Pancreas (tissue), 10 donors: ENCODE data around the gene MPPE1. TPM values are rescaled to one million over a fixed set of nuclear protein-coding genes. Genes with fewer than 3 reads are reported as not detected.

Experiments
- ATAC-seq, 4 donors: fragments of 200-7000 bp; cut with Tn5 transposase; one replicate each; pipeline versions ENCODE4 v1.8.0 to v1.9.1; 2020; ENCODE audit warnings: mild to moderate bottlenecking in 4 of 4, moderate library complexity in 4 of 4
- DNase-seq, 6 donors: peaks; one replicate each; pipeline ENCODE4 v3.0.0-alpha.2; 2020
- FAIRE-seq: peaks from 2 replicates; lab custom pipeline; 2012; peaks lifted over from hg19 to GRCh38; lab: Jason Lieb, UNC
- H3K27ac ChIP-seq, 4 donors: fragments of 200-600 bp; sonication (generic); 1 replicate in 3 of 4; 2 replicates in 1 of 4; pipeline versions ENCODE4 v1.5.0 to v1.8.0; 2020
- H3K27me3 ChIP-seq, 4 donors: fragments of 200-600 bp; one replicate each; pipeline ENCODE4 v1.8.0; 2021
- H3K36me3 ChIP-seq, 3 donors: fragments of 200-600 bp; sonication (generic) in 1 of 3; one replicate each; pipeline versions ENCODE4 v1.5.0 to v1.8.0; 2020 to 2021
- H3K4me1 ChIP-seq, 3 donors: fragments of 200-600 bp; one replicate each; pipeline ENCODE4 v1.8.0; 2021
- H3K4me3 ChIP-seq, 4 donors: fragments of 200-600 bp; sonication (generic) in 2 of 4; one replicate each; pipeline versions ENCODE4 v1.5.0 to v1.8.0; 2020 to 2021
- H3K9me3 ChIP-seq, 4 donors: fragments of 200-600 bp; one replicate each; pipeline ENCODE4 v1.8.0; 2021
- CTCF ChIP-seq, 4 donors: fragments of 200-600 bp; sonication (generic) in 3 of 4; IDR thresholded peaks; one replicate each; pipeline versions ENCODE4 v1.5.0 to v1.8.0; 2021; ENCODE audit warnings: antibody characterized with exemption in 4 of 4
- WGBS, 2 donors: extraction: QIAGEN DNeasy Blood & Tissue Kit; methylation state at CpG; one replicate each; pipeline ENCODE4 v1.1.7; 2013; 5-methylcytosine and 5-hydroxymethylcytosine counted together
- intact Hi-C, 3 donors: fragments of 100-400 bp; cut with DNase I; formaldehyde crosslinking; loops; one replicate each; pipeline versions ENCODE4 v1.11.1 to v1.14.2; 2022
- polyA plus RNA-seq, 2 donors: library from polyadenylated mRNA; stranded (reverse); fragments of 200-250 nt; gene quantifications; one replicate each; pipeline ENCODE4 v1.2.3, GENCODE V29; 2013
- total RNA-seq, 6 donors: library from RNA; stranded (reverse); fragmentation: NEBNext Ultra II Directional in 4 of 6; extraction: Animal tissue kit (Norgen Biotek cat#: 25700) in 4 of 6; gene quantifications; one replicate each; pipeline versions ENCODE4 v1.2.1 to v1.2.4, GENCODE V29; 2021 to 2023
- donor health status: healthy with polysubstance abuse.
- donor health status: DM: no; HTN: no; CAD: no; lungs with moderate emphysema.
- donor health status: DM: no; HTN: no; CAD: no.
- donor health status: control.
- donor health status: control.
- donor health status: Bipolar disorder and iron deficiency.
- donor health status: DM: yes; HTN: yes; CAD: no.
- donor health status: DM: no; HTN: no; CAD: no.
- donor health status: DM: no; HTN: no; CAD: no.
- donor health status: DM: yes; HTN: yes; CAD: no.

The MPPE1 gene
- total and polyA plus RNA-seq, 8 donors = 20.7 to 43.2 (median 25.0) TPM

GRCh38 chr18:11849279-11849678, 58.8 kb downstream of the MPPE1 start:
- Histone ChIP-seq H3K9me3 (no peaks in the 10 kb centered on the region), H3K36me3 (no peaks in the 10 kb centered on the region), H3K27ac (no peak overlapping the region), H3K27me3 (no peaks in the 10 kb centered on the region), H3K4me3 (no peak overlapping the region), H3K4me1 (peaks cover 13 to 16% (median 15%) of the 10 kb centered on the region in 3 donors)
- 76 to 89% methylated on average over 7 of the region's 7 CpGs for WGBS, 2 donors
- no peak for TF ChIP-seq CTCF (IDR thresholded peaks at IDR 0.05)
- no peak for FAIRE-seq
- intact Hi-C loops = no loop called here
- no peak for ATAC-seq
- no peak for DNase-seq

- Histone ChIP-seq H3K4me1 (peaks cover 1 to 4% (median 4%) of the 10 kb centered on the region in 3 donors), H3K27me3 (no peaks in the 10 kb centered on the region), H3K36me3 (no peaks in the 10 kb centered on the region), H3K9me3 (no peaks in the 10 kb centered on the region), H3K27ac (no peak overlapping the region), H3K4me3 (no peak overlapping the region)
- FAIRE-seq = no peak
- ATAC-seq = no peak
- intact Hi-C loops = no loop called here
- DNase-seq = no peak
- TF ChIP-seq CTCF (IDR thresholded peaks at IDR 0.05) = no peak
- WGBS, 2 donors = 56 to 63% methylated on average over 4 of the region's 4 CpGs
These were observed 60.3 kb downstream of the MPPE1 start for GRCh38 chr18:11847811-11848210.

GRCh38 chr18:11845654-11846053, 62.5 kb downstream of the MPPE1 start:
- no peaks in the 10 kb centered on the region for H3K36me3 ChIP-seq
- H3K9me3 ChIP-seq = no peaks in the 10 kb centered on the region
- no peak for TF ChIP-seq CTCF (IDR thresholded peaks at IDR 0.05)
- intact Hi-C loops = no loop called here
- no peaks in the 10 kb centered on the region for H3K27me3 ChIP-seq
- H3K4me1 ChIP-seq = no peaks in the 10 kb centered on the region
- ATAC-seq = no peak
- no peak for FAIRE-seq
- H3K4me3 ChIP-seq = no peak overlapping the region
- H3K27ac ChIP-seq = no peak overlapping the region
- 78 to 83% methylated on average over 4 of the region's 4 CpGs for WGBS, 2 donors
- DNase-seq = no peak

- intact Hi-C loops = no loop called here
- no peak for TF ChIP-seq CTCF (IDR thresholded peaks at IDR 0.05)
- no peaks in the 10 kb centered on the region for H3K27me3 ChIP-seq
- WGBS, 2 donors = 69 to 72% methylated on average over 6 of the region's 6 CpGs
- no peaks in the 10 kb centered on the region for H3K36me3 ChIP-seq
- no peaks in the 10 kb centered on the region for H3K9me3 ChIP-seq
- FAIRE-seq = no peak
- no peak overlapping the region for H3K4me3 ChIP-seq
- H3K27ac ChIP-seq = no peak overlapping the region
- ATAC-seq = no peak
- no peaks in the 10 kb centered on the region for H3K4me1 ChIP-seq
- no peak for DNase-seq
These were observed 63.7 kb downstream of the MPPE1 start for GRCh38 chr18:11844436-11844835.

GRCh38 chr18:11842562-11842961, 65.6 kb downstream of the MPPE1 start:
- no peaks in the 10 kb centered on the region for H3K9me3 ChIP-seq
- H3K4me3 ChIP-seq = no peak overlapping the region
- no peak for ATAC-seq
- no peaks in the 10 kb centered on the region for H3K4me1 ChIP-seq
- no peak overlapping the region for H3K27ac ChIP-seq
- no peaks in the 10 kb centered on the region for H3K36me3 ChIP-seq
- no peak for DNase-seq
- intact Hi-C loops = no loop called here
- no peaks in the 10 kb centered on the region for H3K27me3 ChIP-seq
- FAIRE-seq = no peak
- TF ChIP-seq CTCF (IDR thresholded peaks at IDR 0.05) = no peak
- WGBS, 2 donors = 60 to 63% methylated on average over 5 of the region's 5 CpGs
